Left lobe of liver (tissue), 2 donors: ENCODE data around the gene CD200R1. TPM values are rescaled to one million over a fixed set of nuclear protein-coding genes. Genes with fewer than 3 reads are reported as not detected.
A peak's percentile ranks its signal among the peaks of the same experiment; 100 is the strongest.
"Not testable (repeated sequence)": the region's sequence is repeated elsewhere in the genome, so short reads cannot be mapped to it uniquely, and the experiment has no call there.

Experiments used
- ATAC-seq: fragments of 200-7000 bp; cut with Tn5 transposase; one replicate; pipeline ENCODE4 v1.9.1; 2020; ENCODE audit warnings: mild to moderate bottlenecking, moderate library complexity
- DNase-seq: peaks from one replicate; pipeline ENCODE4 v3.0.0-alpha.2; 2020; ENCODE audit warnings: low spot score
- total RNA-seq: library from RNA; stranded (reverse); gene quantifications from one replicate; pipeline ENCODE4 v1.2.1, GENCODE V29; 2021
- donor health status: DM: no; HTN: no; CAD: no; lungs with moderate emphysema.
- donor health status: DM: no; HTN: yes; CAD: no.

The CD200R1 gene
- total RNA-seq, 1 donor from 2014 or later: 0.38 TPM

GRCh38 chr3:112976001-112976400, 1.1 kb upstream of the CD200R1 start:
- ATAC-seq (no peak), DNase-seq (no peak)

GRCh38 chr3:112974178-112974517, 755 bp downstream of the CD200R1 start:
- DNase-seq: no peak
- ATAC-seq: no peak

GRCh38 chr3:112973325-112974177, 1.4 kb downstream of the CD200R1 start:
- no peak for ATAC-seq
- DNase-seq: no peak

- ATAC-seq (no peak), DNase-seq (no peak)
Measured at GRCh38 chr3:112972158-112972557, 2.7 kb downstream of the CD200R1 start.

- no peak for ATAC-seq
- no peak for DNase-seq
Measured at GRCh38 chr3:112967828-112968227, 7.1 kb downstream of the CD200R1 start.

GRCh38 chr3:112967425-112967824, 7.5 kb downstream of the CD200R1 start:
- no peak for ATAC-seq
- no peak for DNase-seq

GRCh38 chr3:112966633-112967032, 8.3 kb downstream of the CD200R1 start:
- ATAC-seq (no peak), DNase-seq (no peak)

GRCh38 chr3:112965656-112966055, 9.2 kb downstream of the CD200R1 start:
- ATAC-seq (no peak), DNase-seq (no peak)

- ATAC-seq (no peak), DNase-seq (no peak)
Measured at GRCh38 chr3:112963683-112964082, 11.2 kb downstream of the CD200R1 start.

GRCh38 chr3:112958811-112959560, 15.9 kb downstream of the CD200R1 start:
- DNase-seq (no peak), ATAC-seq (peak; percentile 19)

- DNase-seq (no peak), ATAC-seq (no peak)
Measured at GRCh38 chr3:112956351-112956750, 18.6 kb downstream of the CD200R1 start.

GRCh38 chr3:112948346-112948838, 26.5 kb downstream of the CD200R1 start:
- no peak for ATAC-seq
- DNase-seq: no peak

GRCh38 chr3:112931736-112932521, 43.0 kb downstream of the CD200R1 start:
- peak; percentile 24 for ATAC-seq

GRCh38 chr3:112930771-112931170, 44.1 kb downstream of the CD200R1 start:
- DNase-seq: no peak

More at GRCh38 chr3:112931736-112932521, 43.0 kb downstream of the CD200R1 start:
- DNase-seq: no peak

GRCh38 chr3:112925969-112926368, 48.9 kb downstream of the CD200R1 start:
- ATAC-seq: no peak

More at GRCh38 chr3:112930771-112931170, 44.1 kb downstream of the CD200R1 start:
- no peak for ATAC-seq

GRCh38 chr3:112925560-112925959, 49.3 kb downstream of the CD200R1 start:
- ATAC-seq (no peak), DNase-seq (no peak)

More at GRCh38 chr3:112925969-112926368, 48.9 kb downstream of the CD200R1 start:
- DNase-seq: no peak

- ATAC-seq, DNase-seq: not testable (repeated sequence)
Measured at GRCh38 chr3:112919541-112919940, 55.4 kb downstream of the CD200R1 start.

- DNase-seq: no peak
- no peak for ATAC-seq
Measured at GRCh38 chr3:112908252-112908651, 66.7 kb downstream of the CD200R1 start.

GRCh38 chr3:112904786-112905185, 70.1 kb downstream of the CD200R1 start:
- DNase-seq: no peak

GRCh38 chr3:112900113-112900512, 74.8 kb downstream of the CD200R1 start:
- ATAC-seq (no peak), DNase-seq (no peak)

More at GRCh38 chr3:112904786-112905185, 70.1 kb downstream of the CD200R1 start:
- no peak for ATAC-seq

GRCh38 chr3:112897791-112898190, 77.1 kb downstream of the CD200R1 start:
- DNase-seq: no peak
- ATAC-seq: no peak
